ENCODE measurements around the gene RAPGEF6.

- TF ChIP-seq, protein P1, sequence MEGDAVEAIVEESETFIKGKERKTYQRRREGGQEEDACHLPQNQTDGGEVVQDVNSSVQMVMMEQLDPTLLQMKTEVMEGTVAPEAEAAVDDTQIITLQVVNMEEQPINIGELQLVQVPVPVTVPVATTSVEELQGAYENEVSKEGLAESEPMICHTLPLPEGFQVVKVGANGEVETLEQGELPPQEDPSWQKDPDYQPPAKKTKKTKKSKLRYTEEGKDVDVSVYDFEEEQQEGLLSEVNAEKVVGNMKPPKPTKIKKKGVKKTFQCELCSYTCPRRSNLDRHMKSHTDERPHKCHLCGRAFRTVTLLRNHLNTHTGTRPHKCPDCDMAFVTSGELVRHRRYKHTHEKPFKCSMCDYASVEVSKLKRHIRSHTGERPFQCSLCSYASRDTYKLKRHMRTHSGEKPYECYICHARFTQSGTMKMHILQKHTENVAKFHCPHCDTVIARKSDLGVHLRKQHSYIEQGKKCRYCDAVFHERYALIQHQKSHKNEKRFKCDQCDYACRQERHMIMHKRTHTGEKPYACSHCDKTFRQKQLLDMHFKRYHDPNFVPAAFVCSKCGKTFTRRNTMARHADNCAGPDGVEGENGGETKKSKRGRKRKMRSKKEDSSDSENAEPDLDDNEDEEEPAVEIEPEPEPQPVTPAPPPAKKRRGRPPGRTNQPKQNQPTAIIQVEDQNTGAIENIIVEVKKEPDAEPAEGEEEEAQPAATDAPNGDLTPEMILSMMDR (conservative IDR thresholded peaks at IDR 0.05; ENCODE audit: low read depth, low read length), result no peak
- TF ChIP-seq EZH2 (IDR thresholded peaks at IDR 0.05; ENCODE audit: borderline replicate concordance, low read depth, low read length, poor library complexity, severe bottlenecking), result no peak
Measured at GRCh38 chr5:131630963-131631350, 4.1 kb downstream of the RAPGEF6 start.

Data from A673 (cell line).